PC-9 (cell line): ENCODE measurements around the gene LRRC1. TPM values are rescaled to one million over a fixed set of nuclear protein-coding genes. Genes with fewer than 3 reads are reported as not detected.

Experiments
- BruUV-seq: library from RNA; stranded (reverse); fragments of 400-500 nt; replicated peaks from 2 replicates; lab custom pipeline; 2021; lab: Mats Ljungman, UMichigan
- CTCF ChIA-PET: fragments of 300-600 bp; sonication (Branson Sonifier 250); formaldehyde crosslinking; loops from one replicate; lab custom pipeline; 2022; ENCODE audit warnings: antibody characterized with exemption; lab: Charles Lee
- POLR2A ChIA-PET: fragments of 300-600 bp; sonication (Branson Sonifier 250); formaldehyde crosslinking; loops from one replicate; lab custom pipeline; 2022; ENCODE audit warnings: antibody characterized with exemption; ENCODE audit not compliant: unreplicated experiment; lab: Charles Lee
- DNase-seq, 2 experiments: peaks; one replicate each; pipeline versions ENCODE4 v3.0.0 to v3.0.0-alpha.2; 2015 to 2022; ENCODE audit warnings: mixed read lengths in 1 of 2
- H2AFZ ChIP-seq: fragments of 200-600 bp; sonication (generic); 2 replicates; pipeline ENCODE4 v1.8.1; 2017; ENCODE audit warnings: antibody characterized with exemption
- H3F3A ChIP-seq: fragments of 200-600 bp; sonication (generic); 2 replicates; pipeline ENCODE4 v1.8.1; 2017; ENCODE audit warnings: antibody characterized with exemption, mild to moderate bottlenecking, low read depth; ENCODE audit not compliant: insufficient read depth
- H3K27ac ChIP-seq: fragments of 200-600 bp; sonication (generic); 2 replicates; pipeline ENCODE4 v1.6.1; 2016; ENCODE audit warnings: mixed run types
- H3K27me3 ChIP-seq: fragments of 200-600 bp; sonication (generic); 2 replicates; pipeline ENCODE4 v1.6.1; 2016; ENCODE audit warnings: low read depth, mixed run types; ENCODE audit not compliant: insufficient read depth
- H3K36me3 ChIP-seq: fragments of 200-600 bp; sonication (generic); 2 replicates; pipeline ENCODE4 v1.6.1; 2016; ENCODE audit warnings: low read depth, mixed run types
- H3K4me1 ChIP-seq: fragments of 200-600 bp; sonication (generic); replicated peaks from 2 replicates; pipeline ENCODE4 v1.6.1; 2016; ENCODE audit warnings: mixed run types; ENCODE audit not compliant: insufficient read depth
- H3K4me2 ChIP-seq: fragments of 200-600 bp; sonication (generic); 2 replicates; pipeline ENCODE4 v1.6.1; 2017; ENCODE audit warnings: mixed run types
- H3K4me3 ChIP-seq: fragments of 200-600 bp; sonication (generic); 2 replicates; pipeline ENCODE4 v1.6.1; 2016; ENCODE audit warnings: mixed run types
- H3K79me2 ChIP-seq: fragments of 200-600 bp; sonication (generic); 2 replicates; pipeline ENCODE4 v1.6.1; 2017; ENCODE audit warnings: low read depth, mixed run types
- H3K9me2 ChIP-seq: fragments of 200-600 bp; sonication (generic); 2 replicates; pipeline ENCODE4 v1.8.1; 2017; ENCODE audit warnings: mild to moderate bottlenecking; ENCODE audit not compliant: insufficient read depth
- H3K9me3 ChIP-seq: fragments of 200-600 bp; sonication (generic); 2 replicates; pipeline ENCODE4 v1.8.1; 2016; ENCODE audit warnings: low read depth; ENCODE audit not compliant: insufficient read depth
- H4K20me1 ChIP-seq: fragments of 200-600 bp; sonication (generic); 2 replicates; pipeline ENCODE4 v1.8.1; 2017; ENCODE audit not compliant: insufficient read depth
- CTCF ChIP-seq: fragments of 200-600 bp; sonication (generic); conservative IDR thresholded peaks from 2 replicates; pipeline ENCODE4 v1.6.1; 2017; ENCODE audit warnings: mixed run types, antibody characterized with exemption, mild to moderate bottlenecking, moderate library complexity
- EZH2 ChIP-seq: fragments of 200-600 bp; sonication (generic); IDR thresholded peaks from 2 replicates; pipeline ENCODE4 v1.8.0; 2017; ENCODE audit warnings: antibody characterized with exemption, low read depth
- intact Hi-C: fragments of 100-400 bp; cut with micrococcal nuclease; formaldehyde crosslinking; loops from one replicate; pipeline ENCODE4 v1.10.0; 2022; ENCODE audit not compliant: unreplicated experiment
- total RNA-seq: library from RNA; stranded (reverse); gene quantifications from 2 replicates; pipeline ENCODE4 v1.2.3, GENCODE V29; 2021

LRRC1 gene
- total RNA-seq, 1 experiment from 2014 or later = 26.4 TPM

GRCh38 chr6:53761036-53761435 is 33.8 kb upstream of the LRRC1 start:
- DNase-seq = no peak
- ChIA-PET POLR2A (no interaction called here), CTCF (interaction anchor here (0.6 to 0.7 kb wide), 2 partner anchors 26 to 205 kb away, joined by 6 to 9 read pairs; no protein-coding TSS in a partner anchor)
- intact Hi-C loops = no loop called here
- Histone ChIP-seq H3K79me2 (no peaks in the 10 kb centered on the region), H3K9me3 (peaks cover 3% of the 10 kb centered on the region; the same call in 1 of the 2 replicates), H3K4me1 (no peaks in the 10 kb centered on the region), H3K9me2 (no peaks in the 10 kb centered on the region; the same call in 1 of the 2 replicates), H3K36me3 (no peaks in the 10 kb centered on the region), H3K27ac (no peak overlapping the region), H3F3A (no peaks in the 10 kb centered on the region), H3K27me3 (no peaks in the 10 kb centered on the region), H3K4me2 (no peak overlapping the region), H2AFZ (no peak overlapping the region), H4K20me1 (no peaks in the 10 kb centered on the region), H3K4me3 (no peak overlapping the region)
- no peak for TF ChIP-seq CTCF
- no TSS peak for BruUV-seq

GRCh38 chr6:53765270-53765669 is 29.5 kb upstream of the LRRC1 start:
- Histone ChIP-seq H3K79me2 (no peaks in the 10 kb centered on the region), H3K27me3 (no peaks in the 10 kb centered on the region), H3K4me2 (no peak overlapping the region), H3K4me1 (no peaks in the 10 kb centered on the region), H3K4me3 (no peak overlapping the region), H4K20me1 (no peaks in the 10 kb centered on the region), H3K36me3 (no peaks in the 10 kb centered on the region), H3K9me3 (peaks cover 3% of the 10 kb centered on the region; the same call in 1 of the 2 replicates), H3K27ac (no peak overlapping the region), H3K9me2 (no peaks in the 10 kb centered on the region; the same call in 1 of the 2 replicates), H3F3A (no peaks in the 10 kb centered on the region), H2AFZ (no peak overlapping the region)
- TF ChIP-seq CTCF (no peak), EZH2 (no peak)
- no peak for DNase-seq
- POLR2A ChIA-PET = no interaction called here
- CTCF ChIA-PET = no interaction called here
- intact Hi-C loops = no loop called here
- no TSS peak for BruUV-seq

- Histone ChIP-seq H3K4me2 (no peak overlapping the region), H3K4me1 (no peaks in the 10 kb centered on the region), H2AFZ (no peak overlapping the region), H3K4me3 (no peak overlapping the region), H3K79me2 (no peaks in the 10 kb centered on the region), H3F3A (no peaks in the 10 kb centered on the region), H4K20me1 (no peaks in the 10 kb centered on the region), H3K9me3 (peaks cover 3% of the 10 kb centered on the region; the same call in 1 of the 2 replicates), H3K27ac (no peak overlapping the region), H3K36me3 (no peaks in the 10 kb centered on the region), H3K9me2 (no peaks in the 10 kb centered on the region; the same call in 1 of the 2 replicates), H3K27me3 (no peaks in the 10 kb centered on the region)
- intact Hi-C loops = no loop called here
- CTCF ChIA-PET = no interaction called here
- no peak for DNase-seq
- POLR2A ChIA-PET = no interaction called here
- no TSS peak for BruUV-seq
- no peak for TF ChIP-seq EZH2
- no peak for TF ChIP-seq CTCF
These were observed 27.9 kb upstream of the LRRC1 start for GRCh38 chr6:53766930-53767329.
